Esophagus muscularis mucosa (tissue), 4 donors: Measurements from ENCODE around the gene SLC12A7.
"Not testable (repeated sequence)": the region's sequence is repeated elsewhere in the genome, so short reads cannot be mapped to it uniquely, and the experiment has no call there.

ENCODE experiments used
- EP300 ChIP-seq: sonication (generic); formaldehyde crosslinking; IDR thresholded peaks from one replicate; pipeline ENCODE4 v1.6.1; 2017; ENCODE audit warnings: antibody characterized with exemption
- POLR2A ChIP-seq: fragments of 450-650 bp; IDR thresholded peaks from one replicate; pipeline ENCODE4 v1.6.1; 2017; ENCODE audit warnings: antibody characterized with exemption, moderate library complexity, mild to moderate bottlenecking, low read depth
- TF ChIP-seq, protein P1 (sequence below), 3 experiments: fragments of 200-600 bp in 2 of 3; fragments of 450-650 bp in 1 of 3; sonication (generic) in 2 of 3; IDR thresholded peaks; one replicate each; pipeline ENCODE4 v1.5.1; 2017 to 2019; ENCODE audit warnings: antibody characterized with exemption in 3 of 3, mild to moderate bottlenecking in 2 of 3, moderate library complexity in 1 of 3

DNA sequence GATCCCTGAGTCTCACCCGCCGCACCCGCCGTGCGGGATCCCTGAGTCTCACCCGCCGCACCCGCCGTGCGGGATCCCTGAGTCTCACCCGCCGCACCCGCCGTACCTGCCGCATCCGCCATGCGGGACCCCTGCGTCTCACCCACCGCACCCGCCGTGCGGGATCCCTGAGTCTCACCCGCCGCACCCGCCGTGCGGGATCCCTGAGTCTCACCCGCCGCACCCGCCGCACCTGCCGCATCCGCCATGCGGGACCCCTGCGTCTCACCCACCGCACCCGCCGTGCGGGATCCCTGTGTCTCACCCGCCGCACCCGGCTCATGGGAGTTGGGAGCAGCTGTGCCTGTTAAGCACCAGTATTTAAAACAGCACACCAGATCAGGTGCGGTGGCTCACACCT is 50.6 kb downstream of the SLC12A7 start:
- TF ChIP-seq, protein P1, sequence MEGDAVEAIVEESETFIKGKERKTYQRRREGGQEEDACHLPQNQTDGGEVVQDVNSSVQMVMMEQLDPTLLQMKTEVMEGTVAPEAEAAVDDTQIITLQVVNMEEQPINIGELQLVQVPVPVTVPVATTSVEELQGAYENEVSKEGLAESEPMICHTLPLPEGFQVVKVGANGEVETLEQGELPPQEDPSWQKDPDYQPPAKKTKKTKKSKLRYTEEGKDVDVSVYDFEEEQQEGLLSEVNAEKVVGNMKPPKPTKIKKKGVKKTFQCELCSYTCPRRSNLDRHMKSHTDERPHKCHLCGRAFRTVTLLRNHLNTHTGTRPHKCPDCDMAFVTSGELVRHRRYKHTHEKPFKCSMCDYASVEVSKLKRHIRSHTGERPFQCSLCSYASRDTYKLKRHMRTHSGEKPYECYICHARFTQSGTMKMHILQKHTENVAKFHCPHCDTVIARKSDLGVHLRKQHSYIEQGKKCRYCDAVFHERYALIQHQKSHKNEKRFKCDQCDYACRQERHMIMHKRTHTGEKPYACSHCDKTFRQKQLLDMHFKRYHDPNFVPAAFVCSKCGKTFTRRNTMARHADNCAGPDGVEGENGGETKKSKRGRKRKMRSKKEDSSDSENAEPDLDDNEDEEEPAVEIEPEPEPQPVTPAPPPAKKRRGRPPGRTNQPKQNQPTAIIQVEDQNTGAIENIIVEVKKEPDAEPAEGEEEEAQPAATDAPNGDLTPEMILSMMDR (IDR thresholded peaks at IDR 0.05): not testable (repeated sequence)
- not testable (repeated sequence) for TF ChIP-seq POLR2A, EP300
